ENCODE results near the gene KLF15.

DNA sequence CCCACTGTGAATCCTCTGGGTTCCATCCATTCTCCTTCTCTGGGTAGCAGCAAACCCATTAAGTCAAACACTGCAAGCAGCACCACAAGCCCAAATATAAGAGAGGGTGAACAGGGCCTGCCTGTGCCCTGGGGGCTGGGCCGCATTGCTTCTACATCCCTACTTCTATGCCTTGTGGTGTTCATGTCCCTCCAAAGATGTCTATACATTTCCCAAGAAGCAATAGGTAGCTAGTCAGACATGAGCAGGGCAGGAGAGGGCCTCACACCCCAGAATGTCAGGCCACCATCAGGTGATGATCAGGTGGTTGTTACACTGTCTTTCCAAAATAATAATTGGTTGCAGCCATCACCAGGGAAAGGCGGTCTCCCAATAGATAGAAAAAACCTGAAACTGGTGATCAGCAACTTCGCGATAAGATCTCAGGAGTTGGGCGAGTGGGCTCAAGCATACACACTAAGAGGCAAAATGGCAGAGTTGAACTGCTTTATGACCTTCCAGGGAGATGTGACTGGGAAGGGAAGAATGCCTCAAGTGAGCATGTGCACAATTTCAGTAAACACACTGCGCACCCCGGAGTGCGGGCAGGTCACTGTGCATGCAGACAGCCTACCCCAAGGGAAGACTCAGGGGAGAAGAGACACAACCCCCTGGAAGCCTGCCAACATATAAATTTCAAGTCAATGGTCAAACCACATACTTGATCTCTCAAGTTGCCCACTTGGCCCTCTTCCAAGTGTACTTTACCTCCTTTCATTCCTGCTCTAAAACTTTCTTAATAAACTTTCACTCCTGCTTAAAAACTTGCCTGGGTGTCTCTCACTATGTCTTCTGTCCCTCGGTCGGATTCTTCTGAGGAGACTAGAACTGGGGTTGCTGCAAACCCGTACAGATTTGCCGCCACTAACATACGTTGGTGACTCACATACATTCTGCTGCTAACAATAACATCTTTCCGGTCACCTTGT is 39.9 kb downstream of the KLF15 start:
- TF ChIP-seq POLR2AphosphoS5 (IDR thresholded peaks at IDR 0.05; ENCODE audit: low read depth, low read length) (no peak), POLR2A (IDR thresholded peaks at IDR 0.05; ENCODE audit: borderline replicate concordance, extremely low read depth, insufficient read depth, insufficient read length) (no peak), EZH2 (IDR thresholded peaks at IDR 0.05) (no peak), CEBPB (IDR thresholded peaks at IDR 0.05; ENCODE audit: low read depth) (no peak), RAD21 (IDR thresholded peaks at IDR 0.05; ENCODE audit: low read depth) (no peak), EZH2phosphoT487 (IDR thresholded peaks at IDR 0.05; ENCODE audit: borderline replicate concordance) (no peak), YY1 (IDR thresholded peaks at IDR 0.05; ENCODE audit: extremely low read depth, insufficient replicate concordance, low read depth, low read length) (no peak), EGR1 (IDR thresholded peaks at IDR 0.05; ENCODE audit: low read depth) (no peak)
- TF ChIP-seq, protein P1, sequence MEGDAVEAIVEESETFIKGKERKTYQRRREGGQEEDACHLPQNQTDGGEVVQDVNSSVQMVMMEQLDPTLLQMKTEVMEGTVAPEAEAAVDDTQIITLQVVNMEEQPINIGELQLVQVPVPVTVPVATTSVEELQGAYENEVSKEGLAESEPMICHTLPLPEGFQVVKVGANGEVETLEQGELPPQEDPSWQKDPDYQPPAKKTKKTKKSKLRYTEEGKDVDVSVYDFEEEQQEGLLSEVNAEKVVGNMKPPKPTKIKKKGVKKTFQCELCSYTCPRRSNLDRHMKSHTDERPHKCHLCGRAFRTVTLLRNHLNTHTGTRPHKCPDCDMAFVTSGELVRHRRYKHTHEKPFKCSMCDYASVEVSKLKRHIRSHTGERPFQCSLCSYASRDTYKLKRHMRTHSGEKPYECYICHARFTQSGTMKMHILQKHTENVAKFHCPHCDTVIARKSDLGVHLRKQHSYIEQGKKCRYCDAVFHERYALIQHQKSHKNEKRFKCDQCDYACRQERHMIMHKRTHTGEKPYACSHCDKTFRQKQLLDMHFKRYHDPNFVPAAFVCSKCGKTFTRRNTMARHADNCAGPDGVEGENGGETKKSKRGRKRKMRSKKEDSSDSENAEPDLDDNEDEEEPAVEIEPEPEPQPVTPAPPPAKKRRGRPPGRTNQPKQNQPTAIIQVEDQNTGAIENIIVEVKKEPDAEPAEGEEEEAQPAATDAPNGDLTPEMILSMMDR (IDR thresholded peaks at IDR 0.05 in 2 of 3, conservative IDR thresholded peaks at IDR 0.05 in 1 of 3; ENCODE audit: borderline replicate concordance in 1 of 3, insufficient read depth in 1 of 3, low read depth in 2 of 3, low read length in 2 of 3) = no peak
- TF ChIP-seq, protein P2, sequence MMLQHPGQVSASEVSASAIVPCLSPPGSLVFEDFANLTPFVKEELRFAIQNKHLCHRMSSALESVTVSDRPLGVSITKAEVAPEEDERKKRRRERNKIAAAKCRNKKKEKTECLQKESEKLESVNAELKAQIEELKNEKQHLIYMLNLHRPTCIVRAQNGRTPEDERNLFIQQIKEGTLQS (IDR thresholded peaks at IDR 0.05) = no peak
- TF ChIP-seq, protein P3, sequence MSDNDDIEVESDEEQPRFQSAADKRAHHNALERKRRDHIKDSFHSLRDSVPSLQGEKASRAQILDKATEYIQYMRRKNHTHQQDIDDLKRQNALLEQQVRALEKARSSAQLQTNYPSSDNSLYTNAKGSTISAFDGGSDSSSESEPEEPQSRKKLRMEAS (IDR thresholded peaks at IDR 0.05) = no peak
- TF ChIP-seq, protein P4, sequence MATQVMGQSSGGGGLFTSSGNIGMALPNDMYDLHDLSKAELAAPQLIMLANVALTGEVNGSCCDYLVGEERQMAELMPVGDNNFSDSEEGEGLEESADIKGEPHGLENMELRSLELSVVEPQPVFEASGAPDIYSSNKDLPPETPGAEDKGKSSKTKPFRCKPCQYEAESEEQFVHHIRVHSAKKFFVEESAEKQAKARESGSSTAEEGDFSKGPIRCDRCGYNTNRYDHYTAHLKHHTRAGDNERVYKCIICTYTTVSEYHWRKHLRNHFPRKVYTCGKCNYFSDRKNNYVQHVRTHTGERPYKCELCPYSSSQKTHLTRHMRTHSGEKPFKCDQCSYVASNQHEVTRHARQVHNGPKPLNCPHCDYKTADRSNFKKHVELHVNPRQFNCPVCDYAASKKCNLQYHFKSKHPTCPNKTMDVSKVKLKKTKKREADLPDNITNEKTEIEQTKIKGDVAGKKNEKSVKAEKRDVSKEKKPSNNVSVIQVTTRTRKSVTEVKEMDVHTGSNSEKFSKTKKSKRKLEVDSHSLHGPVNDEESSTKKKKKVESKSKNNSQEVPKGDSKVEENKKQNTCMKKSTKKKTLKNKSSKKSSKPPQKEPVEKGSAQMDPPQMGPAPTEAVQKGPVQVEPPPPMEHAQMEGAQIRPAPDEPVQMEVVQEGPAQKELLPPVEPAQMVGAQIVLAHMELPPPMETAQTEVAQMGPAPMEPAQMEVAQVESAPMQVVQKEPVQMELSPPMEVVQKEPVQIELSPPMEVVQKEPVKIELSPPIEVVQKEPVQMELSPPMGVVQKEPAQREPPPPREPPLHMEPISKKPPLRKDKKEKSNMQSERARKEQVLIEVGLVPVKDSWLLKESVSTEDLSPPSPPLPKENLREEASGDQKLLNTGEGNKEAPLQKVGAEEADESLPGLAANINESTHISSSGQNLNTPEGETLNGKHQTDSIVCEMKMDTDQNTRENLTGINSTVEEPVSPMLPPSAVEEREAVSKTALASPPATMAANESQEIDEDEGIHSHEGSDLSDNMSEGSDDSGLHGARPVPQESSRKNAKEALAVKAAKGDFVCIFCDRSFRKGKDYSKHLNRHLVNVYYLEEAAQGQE (IDR thresholded peaks at IDR 0.05; ENCODE audit: low read depth) = no peak

All from HCT116 (cell line).